Progenitor cell of endocrine pancreas (in vitro differentiated cells): ENCODE data around the gene ENSA. TPM values are rescaled to one million over a fixed set of nuclear protein-coding genes. Genes with fewer than 3 reads are reported as not detected.
"Not testable (repeated sequence)": the region's sequence is repeated elsewhere in the genome, so short reads cannot be mapped to it uniquely, and the experiment has no call there.

ENCODE experiments used
- DNase-seq: peaks from one replicate; pipeline ENCODE4 v3.0.0; 2021; ENCODE audit warnings: low spot score; ENCODE audit not compliant: unreplicated experiment
- H3K27ac Mint-ChIP-seq: 2 replicates; pipeline ENCODE4 v1.8.0; 2021; ENCODE audit warnings: mild to moderate bottlenecking, moderate library complexity, mixed read lengths
- H3K27me3 Mint-ChIP-seq: 2 replicates; pipeline ENCODE4 v1.8.0; 2021; ENCODE audit warnings: mixed read lengths
- H3K36me3 Mint-ChIP-seq: 2 replicates; pipeline ENCODE4 v1.8.0; 2022; ENCODE audit warnings: mixed read lengths; ENCODE audit not compliant: insufficient read depth
- H3K4me1 Mint-ChIP-seq: 2 replicates; pipeline ENCODE4 v1.8.0; 2021; ENCODE audit warnings: low read depth, mixed read lengths
- H3K4me3 Mint-ChIP-seq: 2 replicates; pipeline ENCODE4 v1.8.0; 2021; ENCODE audit warnings: low read depth, mild to moderate bottlenecking, moderate library complexity, mixed read lengths
- H3K9me3 Mint-ChIP-seq: 2 replicates; pipeline ENCODE4 v1.8.0; 2021; ENCODE audit warnings: low read depth, mixed read lengths
- total RNA-seq: library from RNA; stranded (reverse); gene quantifications from 2 replicates; pipeline ENCODE4 v1.2.1, GENCODE V29; 2021
- TF ChIP-seq, protein P1 (sequence below): fragments of 200-600 bp; sonication (generic); IDR thresholded peaks from one replicate; pipeline ENCODE4 v1.5.0; 2021; ENCODE audit warnings: antibody characterized with exemption, mild to moderate bottlenecking; ENCODE audit not compliant: unreplicated experiment

Gene ENSA
- total RNA-seq, 1 donor from 2014 or later = 169 TPM

DNA sequence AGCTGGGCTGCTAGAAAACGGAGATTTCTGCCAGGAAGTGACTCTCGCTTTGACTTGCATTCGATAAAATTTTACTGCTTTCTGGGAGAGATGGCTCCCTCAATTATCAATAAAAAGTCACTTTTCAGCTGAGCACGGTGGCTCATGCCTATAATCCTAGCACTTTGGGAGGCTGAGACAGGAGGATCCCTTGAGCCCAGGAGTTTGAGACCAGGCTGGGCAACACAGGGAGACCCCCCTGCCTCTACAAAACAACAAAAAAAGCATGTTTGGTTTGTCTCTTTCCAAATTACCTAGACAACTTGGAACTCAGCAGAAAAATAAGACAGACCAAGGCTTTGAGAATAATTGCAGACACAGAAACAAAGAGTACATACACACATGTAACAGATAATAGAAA lies 12.9 kb upstream of the ENSA start:
- DNase-seq = no peak
- no peak overlapping the region for H3K4me3 Mint-ChIP-seq
- H3K27ac Mint-ChIP-seq = no peak overlapping the region
- peaks cover 5% of the 10 kb centered on the region for H3K36me3 Mint-ChIP-seq
- peaks cover 5% of the 10 kb centered on the region for H3K4me1 Mint-ChIP-seq
- H3K27me3 Mint-ChIP-seq = no peaks in the 10 kb centered on the region
- H3K9me3 Mint-ChIP-seq = no peaks in the 10 kb centered on the region
- TF ChIP-seq, protein P1, sequence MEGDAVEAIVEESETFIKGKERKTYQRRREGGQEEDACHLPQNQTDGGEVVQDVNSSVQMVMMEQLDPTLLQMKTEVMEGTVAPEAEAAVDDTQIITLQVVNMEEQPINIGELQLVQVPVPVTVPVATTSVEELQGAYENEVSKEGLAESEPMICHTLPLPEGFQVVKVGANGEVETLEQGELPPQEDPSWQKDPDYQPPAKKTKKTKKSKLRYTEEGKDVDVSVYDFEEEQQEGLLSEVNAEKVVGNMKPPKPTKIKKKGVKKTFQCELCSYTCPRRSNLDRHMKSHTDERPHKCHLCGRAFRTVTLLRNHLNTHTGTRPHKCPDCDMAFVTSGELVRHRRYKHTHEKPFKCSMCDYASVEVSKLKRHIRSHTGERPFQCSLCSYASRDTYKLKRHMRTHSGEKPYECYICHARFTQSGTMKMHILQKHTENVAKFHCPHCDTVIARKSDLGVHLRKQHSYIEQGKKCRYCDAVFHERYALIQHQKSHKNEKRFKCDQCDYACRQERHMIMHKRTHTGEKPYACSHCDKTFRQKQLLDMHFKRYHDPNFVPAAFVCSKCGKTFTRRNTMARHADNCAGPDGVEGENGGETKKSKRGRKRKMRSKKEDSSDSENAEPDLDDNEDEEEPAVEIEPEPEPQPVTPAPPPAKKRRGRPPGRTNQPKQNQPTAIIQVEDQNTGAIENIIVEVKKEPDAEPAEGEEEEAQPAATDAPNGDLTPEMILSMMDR = no peak

DNA sequence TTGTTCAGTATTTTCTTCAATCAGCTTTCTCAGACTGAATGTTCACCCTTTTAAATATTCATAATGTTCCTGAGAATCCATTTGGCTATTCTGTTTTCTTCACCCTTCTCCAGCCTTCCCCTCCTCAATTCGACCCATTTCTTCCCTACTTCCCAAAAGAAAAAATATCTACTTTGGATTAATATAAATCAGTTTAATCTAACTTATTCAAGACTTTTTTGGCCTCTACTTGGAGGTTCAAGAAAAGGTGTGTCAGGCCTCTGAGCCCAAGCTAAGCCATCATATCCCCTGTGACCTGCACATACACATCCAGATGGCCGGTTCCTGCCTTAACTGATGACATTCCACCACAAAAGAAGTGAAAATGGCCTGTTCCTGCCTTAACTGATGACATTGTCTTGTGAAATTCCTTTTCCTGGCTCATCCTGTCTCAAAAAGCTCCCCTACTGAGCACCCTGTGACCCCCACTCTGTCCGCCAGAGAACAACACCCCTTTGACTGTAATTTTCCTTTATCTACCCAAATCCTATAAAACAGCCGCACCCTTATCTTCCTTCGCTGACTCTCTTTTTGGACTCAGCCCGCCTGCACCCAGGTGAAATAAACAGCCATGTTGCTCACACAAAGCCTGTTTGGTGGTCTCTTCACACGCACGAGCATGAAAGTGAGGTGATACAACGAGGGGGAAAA lies 11.9 kb upstream of the ENSA start:
- H3K4me1 Mint-ChIP-seq, H3K27me3 Mint-ChIP-seq, H3K36me3 Mint-ChIP-seq, DNase-seq, H3K4me3 Mint-ChIP-seq, H3K9me3 Mint-ChIP-seq: not testable (repeated sequence)
- H3K27ac Mint-ChIP-seq = peak overlapping the region; percentile 26

GRCh38 chr1:150638430-150638829 lies 9.0 kb upstream of the ENSA start:
- H3K4me1 Mint-ChIP-seq = peaks cover 20% of the 10 kb centered on the region
- H3K36me3 Mint-ChIP-seq, H3K9me3 Mint-ChIP-seq, H3K4me3 Mint-ChIP-seq, H3K27ac Mint-ChIP-seq, H3K27me3 Mint-ChIP-seq, DNase-seq: not testable (repeated sequence)

GRCh38 chr1:150634839-150635622 lies 5.6 kb upstream of the ENSA start:
- peak overlapping the region; percentile 89 for H3K27ac Mint-ChIP-seq
- not testable (repeated sequence) for DNase-seq, H3K27me3 Mint-ChIP-seq, H3K36me3 Mint-ChIP-seq, H3K9me3 Mint-ChIP-seq
- peak overlapping the region; percentile 30 for H3K4me3 Mint-ChIP-seq
- H3K4me1 Mint-ChIP-seq = peaks cover 19% of the 10 kb centered on the region

- H3K9me3 Mint-ChIP-seq = no peaks in the 10 kb centered on the region
- TF ChIP-seq, protein P1 = no peak
- H3K4me1 Mint-ChIP-seq = peaks cover 8% of the 10 kb centered on the region
- no peak overlapping the region for H3K4me3 Mint-ChIP-seq
- H3K27ac Mint-ChIP-seq = no peak overlapping the region
- H3K36me3 Mint-ChIP-seq = peaks cover 25% of the 10 kb centered on the region
- no peak for DNase-seq
- no peaks in the 10 kb centered on the region for H3K27me3 Mint-ChIP-seq
Observed at GRCh38 chr1:150628766-150629114, 672 bp downstream of the ENSA start.

GRCh38 chr1:150627826-150628410 lies 1.5 kb downstream of the ENSA start:
- Mint-ChIP-seq H3K4me1 (peaks cover 8% of the 10 kb centered on the region), H3K4me3 (no peak overlapping the region), H3K27ac (peak overlapping the region; percentile 53), H3K36me3 (peaks cover 27% of the 10 kb centered on the region), H3K27me3 (no peaks in the 10 kb centered on the region), H3K9me3 (no peaks in the 10 kb centered on the region)
- no peak for DNase-seq
- TF ChIP-seq, protein P1 = no peak
